Esophagus muscularis mucosa (tissue), 4 donors: Measurements from ENCODE around the gene PPFIA4. TPM values are rescaled to one million over a fixed set of nuclear protein-coding genes. Genes with fewer than 3 reads are reported as not detected.

Experiments
- DNase-seq: peaks from one replicate; pipeline ENCODE4 v3.0.0-alpha.2; 2017; ENCODE audit errors: extremely low spot score
- H3K27ac ChIP-seq, 4 donors: fragments of 200-600 bp; sonication (generic); replicated peaks in 1 of 4; 1 replicate in 3 of 4; 2 replicates in 1 of 4; pipeline ENCODE4 v1.5.1; 2016 to 2019; ENCODE audit warnings: mild to moderate bottlenecking in 1 of 4
- H3K27me3 ChIP-seq, 4 donors: fragments of 200-600 bp; sonication (generic); one replicate each; pipeline versions ENCODE4 v1.5.1 to v1.6.0; 2016 to 2019
- H3K36me3 ChIP-seq, 4 donors: fragments of 200-600 bp; sonication (generic); one replicate each; pipeline ENCODE4 v1.5.1; 2016 to 2019
- H3K4me1 ChIP-seq, 4 donors: fragments of 200-600 bp; sonication (generic); one replicate each; pipeline ENCODE4 v1.5.1; 2016 to 2019
- H3K4me3 ChIP-seq, 4 donors: fragments of 200-600 bp; sonication (generic); 1 replicate in 2 of 4; 2 replicates in 2 of 4; pipeline ENCODE4 v1.5.1; 2016 to 2019; ENCODE audit warnings: mild to moderate bottlenecking in 4 of 4, moderate library complexity in 1 of 4
- H3K9me3 ChIP-seq, 4 donors: fragments of 200-600 bp; sonication (generic); 1 replicate in 3 of 4; 2 replicates in 1 of 4; pipeline ENCODE4 v1.5.1; 2016 to 2019
- CTCF ChIP-seq, 3 experiments: fragments of 200-600 bp in 2 of 3; fragments of 450-650 bp in 1 of 3; sonication (generic) in 2 of 3; IDR thresholded peaks; one replicate each; pipeline ENCODE4 v1.5.1; 2017 to 2019; ENCODE audit warnings: antibody characterized with exemption in 3 of 3, mild to moderate bottlenecking in 2 of 3, moderate library complexity in 1 of 3
- EP300 ChIP-seq: sonication (generic); formaldehyde crosslinking; IDR thresholded peaks from one replicate; pipeline ENCODE4 v1.6.1; 2017; ENCODE audit warnings: antibody characterized with exemption
- POLR2A ChIP-seq: fragments of 450-650 bp; IDR thresholded peaks from one replicate; pipeline ENCODE4 v1.6.1; 2017; ENCODE audit warnings: antibody characterized with exemption, moderate library complexity, mild to moderate bottlenecking, low read depth
- POLR2AphosphoS5 ChIP-seq, 2 donors: sonication (generic); formaldehyde crosslinking; IDR thresholded peaks; one replicate each; pipeline ENCODE4 v1.6.1; 2017; ENCODE audit warnings: antibody characterized with exemption in 2 of 2
- WGBS: methylation state at CpG from one replicate; pipeline ENCODE4 v1.1.5; 2018; 5-methylcytosine and 5-hydroxymethylcytosine counted together
- intact Hi-C: fragments of 100-400 bp; cut with DNase I; formaldehyde crosslinking; loops from one replicate; pipeline ENCODE4 v1.15.1; 2023
- total RNA-seq, 4 donors: library from RNA; depleted of rRNA; stranded (reverse); fragments of >200 nt; gene quantifications; one replicate each; pipeline versions ENCODE4 v1.1.0 to v1.2.1, GENCODE V29; 2016

The PPFIA4 gene
- total RNA-seq, 4 donors from 2014 or later = 0.42 to 1.6 (median 1.1) TPM

DNA sequence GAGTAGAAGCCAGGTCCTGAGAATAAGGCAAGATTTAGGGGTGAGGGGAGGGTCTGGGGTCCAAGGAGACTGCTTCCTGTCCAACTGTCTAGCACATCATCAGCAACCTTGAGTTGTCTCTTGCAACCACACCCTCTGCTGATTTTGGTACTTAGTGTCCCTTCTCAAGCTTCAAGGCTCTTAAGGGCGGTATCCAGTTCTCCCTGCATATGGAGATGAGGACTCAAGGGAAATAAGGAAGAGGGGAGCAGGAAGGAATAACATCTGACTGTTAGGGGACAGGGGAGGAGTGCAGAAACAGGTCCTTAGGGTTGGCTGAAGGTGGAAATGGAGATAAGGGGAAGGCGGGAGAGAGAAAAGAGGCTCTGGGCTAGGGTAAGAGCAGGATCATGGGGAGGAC is 47.2 kb downstream of the PPFIA4 start:
- Histone ChIP-seq H3K9me3 (no peaks in the 10 kb centered on the region), H3K36me3 (no peaks in the 10 kb centered on the region), H3K4me3 (no peak overlapping the region), H3K27ac (no peak overlapping the region), H3K4me1 (peaks cover 29 to 32% (median 32%) of the 10 kb centered on the region in 4 donors), H3K27me3 (peaks cover 0 to 37% (median 7%) of the 10 kb centered on the region in 4 donors)
- 100% methylated on average over 2 of the region's 2 CpGs for WGBS
- TF ChIP-seq POLR2A (no peak), CTCF (IDR thresholded peaks at IDR 0.05) (no peak), POLR2AphosphoS5 (IDR thresholded peaks at IDR 0.05) (no peak), EP300 (no peak)
- no peak for DNase-seq
- intact Hi-C loops = no loop called here

DNA sequence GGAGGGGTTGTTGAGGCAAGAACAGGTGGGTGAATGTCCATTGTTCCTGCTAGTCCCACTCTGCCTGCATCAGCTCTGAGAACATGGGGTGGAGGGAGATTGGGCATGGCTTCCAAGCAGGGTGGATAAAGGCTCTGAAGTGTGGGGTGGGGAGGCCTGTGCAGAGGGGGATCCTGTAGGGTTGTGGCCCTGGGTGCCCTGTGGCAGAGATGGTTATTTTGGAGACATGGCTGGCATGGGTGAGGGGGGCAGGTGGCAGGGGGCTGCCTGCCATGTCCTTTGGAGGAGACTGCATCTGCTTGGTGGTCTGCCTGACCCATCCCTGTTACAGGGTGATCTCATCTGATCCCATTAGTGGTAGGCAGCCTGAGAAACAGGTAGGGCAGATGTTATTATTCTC is 48.3 kb downstream of the PPFIA4 start:
- intact Hi-C loops = no loop called here
- H3K4me3 ChIP-seq = no peak overlapping the region
- no peaks in the 10 kb centered on the region for H3K36me3 ChIP-seq
- DNase-seq = no peak
- peaks cover 18 to 21% (median 20%) of the 10 kb centered on the region in 4 donors for H3K4me1 ChIP-seq
- TF ChIP-seq POLR2A (no peak), POLR2AphosphoS5 (IDR thresholded peaks at IDR 0.05) (no peak), CTCF (IDR thresholded peaks at IDR 0.05) (no peak), EP300 (no peak)
- H3K27ac ChIP-seq = no peak overlapping the region
- peaks cover 0 to 38% (median 7%) of the 10 kb centered on the region in 4 donors for H3K27me3 ChIP-seq
- H3K9me3 ChIP-seq = no peaks in the 10 kb centered on the region

- Histone ChIP-seq H3K4me1 (peaks cover 10 to 14% (median 13%) of the 10 kb centered on the region in 4 donors), H3K36me3 (no peaks in the 10 kb centered on the region), H3K9me3 (no peaks in the 10 kb centered on the region), H3K4me3 (peak overlapping the region; percentile 36 to 52 (median 38)), H3K27me3 (peaks cover 0 to 46% (median 7%) of the 10 kb centered on the region in 4 donors), H3K27ac (no peak overlapping the region)
- WGBS = 49% methylated on average over 10 of the region's 56 CpGs
- intact Hi-C loops = no loop called here
- no peak for DNase-seq
- TF ChIP-seq POLR2AphosphoS5 (IDR thresholded peaks at IDR 0.05) = no peak
- no peak for TF ChIP-seq CTCF (IDR thresholded peaks at IDR 0.05)
- no peak for TF ChIP-seq POLR2A
- TF ChIP-seq EP300 = no peak
Observed at GRCh38 chr1:203075236-203076030, 49.1 kb downstream of the PPFIA4 start.

DNA sequence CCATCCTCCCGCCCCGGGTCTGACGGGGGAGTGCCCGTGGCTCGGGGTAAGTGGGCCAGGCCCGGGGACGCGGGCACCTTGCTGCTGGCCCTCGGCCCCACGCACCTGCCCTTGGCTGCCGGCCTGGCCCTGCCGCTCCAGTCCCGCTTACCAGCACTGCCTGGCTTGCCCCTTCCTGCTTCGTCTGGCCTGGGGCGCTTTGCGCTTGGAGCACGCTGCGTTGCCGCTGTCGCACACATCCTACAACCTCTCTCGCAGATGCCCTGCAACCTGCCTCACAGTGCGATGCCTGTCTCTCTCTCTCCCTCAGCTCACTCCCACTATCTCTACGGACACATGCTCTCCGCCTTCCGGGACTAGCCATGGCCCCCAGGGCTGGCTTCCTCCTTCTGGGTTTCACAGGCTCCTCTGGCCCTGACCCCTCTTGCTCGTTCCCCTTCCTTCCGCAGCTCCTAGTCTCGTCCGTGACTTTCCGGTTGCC is 49.8 kb downstream of the PPFIA4 start:
- Histone ChIP-seq H3K4me3 (peak overlapping the region; percentile 36 to 52 (median 38)), H3K27me3 (peaks cover 0 to 48% (median 7%) of the 10 kb centered on the region in 4 donors), H3K27ac (no peak overlapping the region), H3K9me3 (no peaks in the 10 kb centered on the region), H3K4me1 (peaks cover 10 to 14% (median 13%) of the 10 kb centered on the region in 4 donors), H3K36me3 (no peaks in the 10 kb centered on the region)
- intact Hi-C loops = no loop called here
- TF ChIP-seq POLR2A = no peak
- TF ChIP-seq EP300 = no peak
- no peak for TF ChIP-seq POLR2AphosphoS5 (IDR thresholded peaks at IDR 0.05)
- no peak for TF ChIP-seq CTCF (IDR thresholded peaks at IDR 0.05)
- DNase-seq = no peak
- 45% methylated on average over 30 of the region's 30 CpGs for WGBS
